ENCODE data around the gene TXNDC11.
A peak's percentile ranks its signal among the peaks of the same experiment; 100 is the strongest.

Gene TXNDC11

DNA sequence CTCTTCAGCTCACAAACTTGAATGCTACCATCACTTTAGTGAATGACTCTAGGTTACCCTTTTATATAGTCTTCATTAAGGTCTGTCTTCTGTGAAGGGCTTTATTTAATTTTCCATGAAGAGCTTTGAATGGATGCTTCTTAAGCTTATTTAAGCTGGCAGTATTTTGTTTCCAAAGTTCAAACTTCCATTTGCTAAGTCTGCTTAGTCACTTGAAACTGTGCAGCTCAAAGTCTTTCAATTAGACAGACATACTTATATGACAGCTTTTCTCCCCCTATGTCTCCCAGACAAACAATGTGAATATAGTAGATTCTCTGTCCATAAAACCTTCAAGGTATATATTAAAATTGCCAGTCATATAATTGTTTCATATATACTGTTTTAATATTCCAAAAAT lies 23.5 kb downstream of the TXNDC11 start:
- no peak for DNase-seq

DNA sequence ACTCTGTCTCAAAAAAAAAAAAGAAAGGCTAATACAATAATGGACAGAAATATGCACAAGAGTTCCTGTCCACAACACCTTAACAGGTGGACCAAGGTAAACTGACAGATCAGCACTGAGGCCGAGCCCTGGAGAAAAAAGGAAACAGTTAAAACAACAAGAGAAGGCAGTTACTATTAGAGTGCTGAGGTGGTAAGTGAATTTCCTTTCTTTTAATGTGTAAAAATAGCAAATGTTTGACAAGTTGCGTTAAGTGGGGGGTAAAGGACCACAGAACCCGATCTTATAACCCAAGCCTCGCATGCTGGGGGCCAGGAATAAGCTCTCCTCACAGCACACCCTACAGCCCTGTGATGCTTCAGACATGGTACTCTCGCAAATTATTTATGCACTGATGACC lies 24.8 kb downstream of the TXNDC11 start:
- no peak for DNase-seq

DNA sequence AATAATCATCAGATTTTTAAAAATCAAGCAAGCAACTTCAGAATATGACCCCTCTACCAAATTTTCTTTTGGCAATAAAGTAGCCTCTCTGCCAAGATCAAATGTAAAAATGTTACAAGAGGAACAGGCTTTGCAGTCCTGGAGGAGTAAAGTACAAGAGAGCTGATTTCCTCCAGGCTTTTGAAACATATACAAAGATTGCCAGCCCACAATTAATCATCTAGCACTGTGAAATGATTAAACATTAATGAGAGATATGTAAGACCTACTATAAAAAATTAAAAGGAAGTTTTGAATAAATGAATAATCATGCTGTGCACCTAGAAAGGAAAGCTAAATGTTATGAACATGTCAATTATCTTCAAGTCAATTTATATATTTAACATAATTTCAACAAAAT lies 26.3 kb downstream of the TXNDC11 start:
- DNase-seq: no peak

DNA sequence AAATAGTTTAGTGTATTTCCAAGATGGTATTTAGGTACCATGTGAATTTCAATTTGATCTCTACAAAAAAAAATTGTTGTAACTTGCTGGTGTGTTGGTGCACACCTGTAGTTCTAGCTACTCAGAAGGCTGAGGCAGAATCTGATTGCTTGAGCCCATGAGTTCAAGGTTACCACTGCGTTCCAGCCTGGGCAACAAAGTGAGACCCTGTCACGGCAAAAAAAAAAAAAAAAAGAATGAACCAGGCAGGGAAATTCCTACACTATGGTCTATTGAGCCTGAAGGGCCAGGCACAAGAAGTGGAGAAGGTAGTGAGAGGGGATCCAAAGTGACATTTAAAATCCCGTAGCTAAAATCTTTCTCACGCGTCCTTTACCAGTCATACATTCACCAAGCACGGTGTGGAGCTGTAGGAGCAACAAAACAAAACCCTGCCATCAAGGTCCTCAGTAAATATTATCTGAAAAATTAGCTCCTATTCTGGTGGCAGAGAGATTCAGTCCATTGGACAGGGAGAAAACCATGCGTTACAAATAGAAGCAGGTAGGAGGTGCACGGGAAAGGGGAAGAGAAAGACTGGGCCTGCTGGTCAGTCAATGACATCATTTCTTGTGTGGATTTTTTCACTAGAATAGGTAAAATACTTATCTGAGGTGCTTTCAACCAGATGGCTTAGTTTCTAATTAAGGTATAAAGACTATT lies 27.3 kb downstream of the TXNDC11 start:
- no peak for DNase-seq

DNA sequence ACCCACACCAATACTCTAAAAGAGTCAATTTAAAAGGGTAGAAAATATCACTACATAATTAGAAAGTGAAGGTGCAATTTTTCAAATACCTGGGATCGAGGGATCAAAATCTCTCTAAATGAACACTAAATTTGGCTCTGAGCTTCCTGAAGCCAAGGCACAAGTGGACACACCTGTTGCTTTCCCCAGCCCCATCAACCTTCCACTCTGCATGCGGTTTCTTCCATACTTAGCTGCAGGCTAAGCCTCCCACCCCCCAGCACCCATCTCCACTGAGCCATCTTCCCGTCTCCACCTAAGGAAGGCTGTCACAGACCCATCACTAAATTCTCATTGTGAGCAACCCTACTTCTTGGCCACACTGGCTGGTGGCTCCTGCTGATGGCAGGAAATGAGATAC lies 30.5 kb downstream of the TXNDC11 start:
- no peak for DNase-seq

DNA sequence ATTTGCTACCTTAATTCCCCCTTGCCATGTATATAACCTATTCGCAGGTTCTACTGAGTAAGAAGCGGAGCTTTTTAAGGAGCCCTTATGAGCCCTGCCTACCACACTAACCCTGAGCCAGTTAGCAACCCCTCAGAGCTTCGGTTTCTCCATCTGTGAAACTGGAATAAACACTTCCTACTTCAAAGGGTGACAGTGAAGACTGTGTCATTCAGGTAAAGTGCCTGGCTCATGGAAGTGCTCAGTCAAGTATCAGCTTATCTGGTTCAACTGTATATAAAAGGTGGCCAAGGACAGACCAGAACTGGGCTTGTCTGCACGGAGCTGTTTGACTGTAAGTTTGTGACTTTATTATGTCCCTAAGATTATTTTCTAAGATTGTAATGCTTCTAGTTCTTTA lies 31.0 kb downstream of the TXNDC11 start:
- no peak for DNase-seq

DNA sequence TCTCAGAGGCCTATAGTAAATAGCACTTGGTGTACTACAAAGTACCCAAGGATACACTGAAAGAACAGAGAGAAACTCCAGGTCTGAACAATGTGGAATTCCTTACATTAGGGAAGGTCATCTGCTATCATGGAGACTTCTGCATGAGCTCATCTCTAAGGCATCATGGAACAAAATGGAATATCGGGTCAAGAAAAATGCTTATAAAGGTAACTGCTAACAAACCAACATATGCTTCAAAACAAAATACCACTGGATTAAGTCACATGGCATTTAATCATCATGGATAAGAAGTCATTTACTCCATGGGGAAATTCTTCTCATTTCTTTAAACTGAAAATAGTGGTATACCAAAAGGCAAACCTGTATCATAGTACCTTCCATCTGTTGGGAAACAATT lies 34.2 kb downstream of the TXNDC11 start:
- DNase-seq: peak; percentile 11

DNA sequence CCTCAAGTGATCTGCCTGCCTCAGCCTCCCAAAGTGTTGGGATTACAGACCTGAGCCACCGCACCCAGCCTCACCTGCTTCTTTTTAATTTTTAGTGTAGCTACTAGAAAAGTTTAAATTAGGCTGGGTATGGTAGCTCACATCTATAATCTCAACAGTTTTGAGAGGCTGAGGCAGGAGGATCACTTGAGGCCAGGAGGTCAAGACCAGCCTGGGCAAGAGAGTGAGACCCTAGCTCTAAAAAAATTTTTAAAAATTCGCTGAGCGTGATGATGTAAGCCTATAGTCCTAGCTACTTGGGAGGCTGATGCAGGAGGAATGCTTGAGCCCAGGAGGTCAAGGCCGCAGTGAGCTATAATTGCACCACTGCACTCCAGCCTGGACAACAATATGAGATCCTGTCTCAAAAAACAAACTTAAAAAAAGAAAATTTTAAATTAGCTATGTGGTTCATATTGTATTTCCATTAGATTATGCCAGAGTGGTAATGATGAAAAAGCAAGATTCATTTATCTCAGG lies 34.9 kb downstream of the TXNDC11 start:
- no peak for DNase-seq

DNA sequence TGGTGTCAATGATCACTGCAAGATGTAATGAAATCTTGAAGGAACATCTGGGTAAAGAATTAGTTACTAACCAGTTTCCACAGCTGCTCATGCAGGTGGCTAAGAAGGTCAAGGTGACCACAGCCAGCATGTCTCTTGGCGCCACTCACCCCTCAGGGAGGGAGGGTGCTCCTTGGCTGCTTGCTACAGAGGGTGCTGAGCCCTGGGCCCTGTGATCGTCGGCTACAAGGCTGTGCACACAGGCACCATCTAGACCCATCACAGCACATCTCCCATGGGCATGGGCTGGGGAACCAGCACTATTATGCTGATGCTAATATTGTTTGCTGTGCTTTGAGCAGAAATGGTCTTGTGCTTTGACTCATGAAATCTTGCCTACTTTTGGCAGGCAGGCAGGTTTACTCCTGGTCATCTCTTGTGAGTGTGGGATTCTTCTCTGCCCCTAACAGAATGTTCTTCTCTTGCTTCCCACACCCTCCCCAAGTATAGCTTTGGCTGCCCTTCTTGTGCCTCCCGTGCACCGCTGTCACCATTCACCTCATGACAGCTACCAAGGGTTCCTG lies 36.4 kb downstream of the TXNDC11 start:
- no peak for DNase-seq

DNA sequence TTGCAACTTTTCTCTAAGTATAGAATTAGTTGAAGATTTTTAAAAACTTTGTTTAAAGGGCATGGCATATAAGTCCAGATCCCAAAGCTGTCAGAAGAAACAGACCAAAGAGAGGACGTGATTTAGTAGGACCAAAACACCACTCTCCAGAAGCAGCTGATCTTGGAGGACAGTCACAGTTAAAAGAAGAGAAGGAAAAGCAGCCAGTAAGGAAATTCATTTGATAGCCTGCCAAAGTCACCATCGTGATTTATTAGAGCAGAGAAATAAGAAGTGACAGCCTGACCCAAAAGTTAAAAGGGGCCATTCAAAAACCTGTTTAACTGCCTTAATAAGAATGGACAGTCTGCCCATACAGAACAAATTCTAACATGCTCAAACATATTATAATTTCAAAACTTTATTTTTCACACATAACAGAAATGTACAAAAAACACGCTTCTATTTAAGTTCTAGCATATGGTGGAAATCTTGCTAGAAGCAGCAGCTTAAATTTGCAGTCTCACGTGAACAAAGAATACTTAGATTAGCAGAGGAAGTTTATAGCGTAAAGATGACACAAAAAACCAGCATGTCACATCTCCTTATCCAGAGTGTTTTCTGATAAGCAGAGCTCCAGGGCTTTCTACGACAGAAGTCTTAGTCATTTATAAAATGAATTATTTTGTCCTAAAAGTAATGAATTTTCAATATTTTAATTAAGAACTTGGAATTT lies 37.2 kb downstream of the TXNDC11 start:
- no peak for DNase-seq

DNA sequence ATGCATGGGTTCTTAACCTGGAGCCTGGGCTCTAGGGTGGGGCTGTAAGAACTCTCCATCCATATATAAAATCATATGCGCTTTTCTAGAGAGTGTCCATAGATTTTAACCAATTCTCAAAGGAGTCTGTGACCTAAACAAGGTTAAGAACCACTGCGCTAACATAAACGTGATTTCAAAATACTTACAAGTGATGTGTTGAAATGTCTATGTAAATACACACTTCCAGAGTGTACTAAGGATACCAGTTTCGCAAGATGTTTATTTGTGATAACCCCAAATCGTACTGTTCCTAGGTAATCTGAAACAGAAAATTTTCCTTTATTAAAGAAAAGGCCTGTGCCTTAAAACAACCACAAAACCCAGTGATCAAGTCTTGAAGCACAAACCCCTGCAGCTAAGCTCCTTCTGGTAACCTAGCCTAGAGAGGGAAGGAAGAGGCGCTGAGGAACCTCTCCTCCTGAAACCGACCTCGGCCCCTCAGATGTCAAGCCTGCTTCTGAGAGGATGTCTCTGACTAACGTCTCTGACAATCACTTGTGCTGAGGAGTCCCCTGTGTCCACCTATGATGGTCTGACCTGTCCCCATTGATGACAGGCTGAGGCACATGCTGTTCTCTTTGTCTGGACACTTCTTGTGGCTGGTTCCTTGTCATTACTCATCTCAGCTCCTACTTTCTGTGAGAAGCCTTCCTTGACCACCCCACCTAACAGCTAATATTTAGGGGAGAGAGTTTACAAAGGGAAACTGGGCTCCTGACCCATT lies 42.2 kb downstream of the TXNDC11 start:
- no peak for DNase-seq

DNA sequence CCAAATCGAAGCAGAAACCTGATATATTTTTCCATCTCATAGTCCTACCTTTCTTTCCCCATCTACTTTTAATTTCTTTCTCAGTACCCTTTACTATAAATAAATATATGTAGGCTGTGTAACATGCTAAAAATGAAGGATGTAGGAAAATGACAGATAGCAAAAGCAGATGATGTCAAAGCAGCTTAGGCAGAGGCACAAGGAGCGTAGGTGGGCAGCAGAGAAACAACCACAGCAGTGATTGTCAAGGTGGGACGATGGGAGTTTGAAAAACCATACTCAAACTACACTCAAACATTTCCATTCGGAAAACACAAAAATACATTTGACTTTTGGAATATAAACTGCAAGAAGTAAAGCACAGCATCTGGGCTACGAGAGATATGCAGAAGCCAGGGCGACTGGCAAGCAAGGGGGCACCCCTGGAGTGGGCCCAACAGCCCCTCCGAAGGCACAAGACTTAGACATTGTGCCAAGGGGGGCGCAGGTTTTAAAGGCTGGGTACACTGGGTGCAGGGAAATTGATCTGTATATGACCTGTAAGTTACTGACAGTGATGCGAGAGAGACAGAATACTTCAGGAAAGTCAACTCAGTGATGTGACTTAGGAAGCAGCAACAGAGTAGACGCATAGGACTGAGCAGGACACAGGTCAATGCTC lies 43.3 kb downstream of the TXNDC11 start:
- no peak for DNase-seq

DNA sequence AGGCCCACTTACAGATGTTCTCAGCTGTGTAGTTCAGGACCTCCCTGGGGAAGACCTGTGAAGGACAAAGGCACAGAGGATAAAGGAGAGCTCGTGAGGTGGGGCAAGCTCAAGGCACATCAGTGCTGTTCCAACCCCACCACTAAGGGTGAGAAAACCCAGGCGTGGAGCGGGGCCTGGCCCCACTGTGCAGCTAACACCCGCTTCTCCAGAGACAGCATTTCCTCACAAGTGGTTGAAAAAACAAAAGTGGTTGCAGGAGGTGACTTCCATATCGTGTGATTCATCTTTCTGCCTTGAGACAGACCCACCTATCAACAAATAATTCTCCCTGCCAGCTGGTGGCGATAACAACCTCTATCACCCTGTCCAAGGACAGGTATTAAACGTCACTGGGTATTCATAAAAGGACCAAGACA lies 44.4 kb downstream of the TXNDC11 start:
- no peak for DNase-seq

DNA sequence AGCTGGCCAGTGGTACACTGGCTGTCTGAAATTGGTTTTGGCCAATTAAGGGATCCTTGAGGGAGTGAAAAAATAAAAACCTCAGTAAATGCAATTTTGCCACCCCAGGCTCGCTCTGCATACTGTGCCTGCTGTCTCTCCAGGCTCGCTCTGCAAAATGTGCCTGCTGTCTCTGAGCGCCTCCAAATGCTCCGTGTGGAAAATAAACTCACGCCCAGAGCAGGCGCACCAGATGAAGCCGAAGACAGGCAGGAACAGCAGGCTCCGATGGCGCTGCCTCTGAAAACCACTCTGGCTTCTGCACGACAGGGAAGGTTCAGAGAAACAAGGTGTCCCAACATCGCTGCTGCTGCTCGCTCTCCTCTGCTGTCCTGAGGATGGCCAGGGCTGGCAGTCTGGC lies 45.3 kb downstream of the TXNDC11 start:
- DNase-seq: no peak

DNA sequence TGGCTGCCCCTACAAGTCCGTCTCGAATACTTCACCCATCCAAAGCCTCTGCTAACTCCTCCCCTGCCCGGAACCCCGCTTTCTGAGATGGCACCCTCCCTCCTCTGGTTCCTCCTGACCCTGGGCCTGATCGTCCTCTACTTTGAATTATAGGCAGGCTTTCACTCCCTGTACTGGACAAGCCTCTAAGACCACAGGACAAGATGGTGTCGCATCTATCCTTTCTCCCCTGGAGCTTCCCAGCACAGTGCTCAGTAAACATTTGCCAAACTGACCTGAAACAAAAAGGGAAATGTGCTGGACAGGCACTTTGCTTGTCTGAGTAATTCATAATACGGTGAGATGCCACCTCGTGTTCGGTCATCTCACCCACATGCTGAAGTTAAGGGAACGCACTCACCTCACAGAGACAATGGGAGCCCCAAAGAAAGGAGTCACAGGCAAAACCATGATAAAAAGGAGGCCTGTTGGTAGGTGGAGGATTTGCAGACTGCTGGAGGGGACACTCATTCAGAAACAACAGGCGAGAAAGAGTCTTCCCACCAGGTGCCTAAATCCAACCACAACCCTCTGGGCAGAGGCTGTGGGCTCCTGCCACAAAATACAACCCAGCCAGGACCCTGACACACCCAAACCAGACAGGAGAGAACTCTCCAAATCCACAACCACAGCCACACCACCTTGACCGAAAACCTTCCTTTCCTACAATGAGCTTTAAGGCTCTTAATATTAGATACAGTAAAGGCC lies 46.2 kb downstream of the TXNDC11 start:
- no peak for DNase-seq

DNA sequence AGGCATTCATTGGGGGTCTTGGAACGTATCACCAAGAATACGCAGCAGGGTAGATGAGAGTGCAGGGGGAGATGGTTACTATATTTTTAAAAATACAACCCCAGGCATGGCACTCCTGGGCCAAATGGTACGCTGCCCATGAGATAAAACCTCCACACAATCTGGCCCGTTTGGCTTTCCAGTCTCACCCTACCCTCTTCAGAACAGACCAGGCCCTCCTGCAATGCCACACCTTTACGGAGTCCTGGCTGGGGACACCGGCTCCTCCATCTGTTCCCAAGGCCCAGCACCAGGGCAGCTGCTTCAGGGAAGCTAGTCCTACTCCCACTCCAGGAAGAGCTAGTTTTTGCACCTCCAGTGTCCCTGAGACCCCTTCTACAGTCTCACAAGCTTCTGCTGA lies 50.0 kb downstream of the TXNDC11 start:
- no peak for DNase-seq

DNA sequence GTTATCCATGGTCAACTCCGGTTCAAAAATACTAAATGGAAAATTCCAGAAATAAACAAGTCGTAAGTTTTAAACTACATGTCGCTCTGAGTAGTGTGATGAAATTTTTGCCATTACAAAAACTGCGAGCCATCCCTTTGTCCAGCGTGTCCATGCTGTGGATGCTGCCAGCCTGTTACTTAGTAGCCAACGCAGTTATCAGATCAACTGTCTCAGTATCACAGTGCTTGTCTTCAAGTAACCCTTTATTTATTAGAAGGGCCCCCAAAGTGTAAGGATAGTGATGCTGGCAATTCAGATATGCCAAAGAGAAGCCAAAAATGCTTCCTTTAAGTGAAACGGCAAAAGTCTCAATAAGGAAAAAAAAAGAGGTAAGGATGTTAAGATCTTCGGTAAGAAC lies 50.5 kb downstream of the TXNDC11 start:
- DNase-seq: no peak

DNA sequence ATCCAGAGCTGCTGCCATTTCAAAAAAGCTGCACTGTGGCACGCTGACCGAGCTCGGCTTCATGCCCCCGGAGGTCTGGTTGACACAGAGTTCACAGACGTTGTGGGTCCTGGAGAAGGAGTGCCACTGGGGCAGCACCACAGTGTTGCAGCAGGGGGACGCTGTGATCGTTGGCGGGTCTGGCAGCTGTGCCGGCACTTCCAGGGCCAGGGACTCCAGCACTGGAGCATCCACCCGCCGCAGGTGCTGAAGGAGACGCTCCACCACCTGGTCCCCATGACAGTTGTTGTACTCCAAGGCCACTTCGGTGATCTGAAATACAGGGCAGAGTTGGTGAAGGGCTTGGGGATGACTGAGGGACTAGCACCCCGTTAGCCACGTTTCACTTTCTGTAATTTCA lies 50.9 kb downstream of the TXNDC11 start:
- DNase-seq: no peak

DNA sequence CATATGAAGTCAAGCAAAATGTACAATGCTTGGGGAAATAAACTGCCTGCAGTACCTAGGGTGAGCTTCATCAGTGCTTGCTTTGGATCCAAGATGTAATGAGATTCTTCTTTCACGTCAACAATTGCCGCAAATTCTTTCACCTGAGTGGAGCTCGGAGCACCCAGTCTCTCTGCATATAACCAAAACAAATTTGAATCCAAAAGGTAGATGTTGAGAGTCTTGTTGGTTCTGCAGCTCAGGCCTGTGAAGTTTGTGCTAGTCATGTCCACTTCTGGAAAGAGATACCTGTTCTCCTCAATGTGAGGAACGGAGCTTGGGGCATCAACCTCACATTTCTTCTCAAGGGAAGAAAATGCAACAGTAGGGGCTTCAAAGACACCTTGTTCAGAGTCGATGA lies 51.4 kb downstream of the TXNDC11 start:
- no peak for DNase-seq

DNA sequence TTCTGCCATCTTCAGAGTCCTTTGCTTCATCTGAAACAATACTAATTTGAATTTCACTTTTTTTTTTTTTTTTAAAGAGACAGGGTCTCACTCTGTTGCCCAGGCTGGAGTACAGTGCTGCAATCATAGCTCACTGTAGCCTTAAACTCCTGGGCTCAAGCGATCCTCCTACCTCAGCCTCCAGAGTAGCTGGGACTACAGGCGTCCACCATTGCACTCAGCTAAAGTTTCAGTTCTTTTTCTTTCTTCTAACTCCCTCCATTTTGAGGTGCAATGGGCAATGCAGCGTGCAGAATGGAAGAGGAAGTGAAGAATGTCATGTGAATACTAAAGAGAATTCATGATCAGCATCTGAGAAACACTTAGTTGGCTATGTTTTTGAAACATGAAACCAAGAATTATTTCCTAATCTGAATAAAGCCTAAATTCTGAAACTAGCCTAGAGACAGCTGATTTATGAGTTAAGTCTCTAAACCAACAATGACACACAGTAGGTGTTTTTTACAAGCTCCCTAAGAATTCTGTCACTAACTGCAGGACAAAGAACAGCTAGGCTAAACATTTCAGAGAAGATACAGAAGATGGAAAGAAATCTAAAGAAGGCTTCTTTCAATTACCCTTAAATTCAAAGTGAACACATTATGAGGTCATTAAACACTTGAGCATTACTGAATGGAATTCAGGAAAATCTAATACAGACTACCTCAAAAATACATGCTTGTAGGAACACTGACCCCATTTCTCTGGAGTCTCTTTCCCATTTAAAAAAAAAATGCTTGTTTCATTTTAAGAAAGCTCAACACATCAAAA lies 53.4 kb downstream of the TXNDC11 start:
- no peak for DNase-seq

DNA sequence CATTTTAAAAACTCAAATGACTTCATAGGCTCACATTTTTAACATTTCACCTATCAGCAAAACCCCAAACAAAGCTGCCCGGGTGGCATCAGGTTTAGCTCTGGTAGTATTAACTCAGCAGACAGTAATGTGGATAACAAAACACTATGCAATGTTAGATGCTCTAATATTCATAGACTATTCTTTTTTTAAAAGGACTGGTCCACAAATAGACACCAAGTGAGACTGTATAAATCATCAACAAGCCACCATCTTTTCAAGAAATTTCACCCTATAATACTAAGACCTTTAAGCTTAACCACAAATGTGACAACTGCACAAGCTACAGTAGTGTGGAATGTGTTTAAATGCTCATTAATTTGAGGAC lies 54.2 kb downstream of the TXNDC11 start:
- DNase-seq: no peak
